Bronchial epithelial cell (primary cell): ENCODE results near the gene GRM1. TPM values are rescaled to one million over a fixed set of nuclear protein-coding genes. Genes with fewer than 3 reads are reported as not detected.

ENCODE experiments used
- DNase-seq: peaks from one replicate; pipeline ENCODE4 v3.0.0-alpha.2; 2010; ENCODE audit warnings: low read depth
- FAIRE-seq: peaks from 2 replicates; lab custom pipeline; 2011; peaks lifted over from hg19 to GRCh38; lab: Jason Lieb, UNC
- H3K27me3 ChIP-seq: 2 replicates; pipeline ENCODE4 v1.5.1; 2011; ENCODE audit warnings: low read length; ENCODE audit not compliant: control insufficient read depth, insufficient read depth
- H3K36me3 ChIP-seq: 2 replicates; pipeline ENCODE4 v1.5.1; 2011; ENCODE audit warnings: low read length; ENCODE audit not compliant: control insufficient read depth, insufficient read depth
- H3K4me3 ChIP-seq: 2 replicates; pipeline ENCODE4 v1.5.1; 2011; ENCODE audit warnings: mild to moderate bottlenecking, low read depth, low read length, control low read depth
- total RNA-seq: library from RNA; depleted of rRNA; stranded (reverse); fragments of >200 nt; gene quantifications from 2 replicates; pipeline ENCODE4 v1.2.1, GENCODE V29; 2014
- TF ChIP-seq, protein P1 (sequence below): IDR thresholded peaks from 2 replicates; pipeline ENCODE4 v1.5.1; 2011; ENCODE audit warnings: mild to moderate bottlenecking, moderate library complexity, low read length, control low read depth, inconsistent platforms; ENCODE audit not compliant: insufficient read depth, severe bottlenecking

GRM1 gene
- total RNA-seq, 1 donor from 2014 or later: not detected

DNA sequence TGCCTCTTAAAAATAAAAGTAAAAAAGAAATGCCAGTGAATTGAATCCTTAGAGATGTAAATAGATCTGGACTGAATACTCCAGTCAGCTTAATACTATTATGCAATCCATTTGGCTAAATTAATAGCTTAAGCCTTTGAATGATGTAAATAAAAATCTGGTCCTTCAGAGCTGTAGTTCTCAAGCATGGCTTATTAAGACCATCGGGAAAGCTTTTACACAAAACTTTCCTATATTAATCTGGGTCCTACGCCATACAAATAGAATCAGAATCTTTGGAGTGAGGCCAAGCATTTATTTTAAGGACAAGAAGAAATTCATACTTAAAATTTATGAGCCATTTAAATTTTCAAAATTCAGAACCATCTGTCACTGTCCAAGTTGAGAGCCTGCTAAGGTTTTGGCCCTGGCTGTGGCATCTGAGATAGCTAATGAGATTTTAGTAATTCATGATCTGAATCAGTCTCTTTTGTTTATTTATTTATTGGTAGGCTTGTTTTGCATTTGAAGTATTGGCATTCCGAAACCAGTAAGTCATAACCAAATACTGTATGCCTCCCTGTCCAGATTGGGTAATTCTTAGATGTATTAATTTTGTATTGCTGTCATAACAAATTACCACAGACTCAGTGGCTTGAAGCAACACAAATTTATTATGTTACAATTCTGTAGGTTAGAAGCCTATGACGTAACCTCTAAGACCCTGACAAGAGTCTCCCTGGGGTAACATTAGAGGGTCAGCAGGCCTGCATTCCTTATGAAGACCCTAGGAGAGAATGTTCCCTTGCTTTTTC lies 286.7 kb downstream of the GRM1 start:
- no peak for FAIRE-seq
- H3K27me3 ChIP-seq: no peaks in the 10 kb centered on the region
- TF ChIP-seq, protein P1, sequence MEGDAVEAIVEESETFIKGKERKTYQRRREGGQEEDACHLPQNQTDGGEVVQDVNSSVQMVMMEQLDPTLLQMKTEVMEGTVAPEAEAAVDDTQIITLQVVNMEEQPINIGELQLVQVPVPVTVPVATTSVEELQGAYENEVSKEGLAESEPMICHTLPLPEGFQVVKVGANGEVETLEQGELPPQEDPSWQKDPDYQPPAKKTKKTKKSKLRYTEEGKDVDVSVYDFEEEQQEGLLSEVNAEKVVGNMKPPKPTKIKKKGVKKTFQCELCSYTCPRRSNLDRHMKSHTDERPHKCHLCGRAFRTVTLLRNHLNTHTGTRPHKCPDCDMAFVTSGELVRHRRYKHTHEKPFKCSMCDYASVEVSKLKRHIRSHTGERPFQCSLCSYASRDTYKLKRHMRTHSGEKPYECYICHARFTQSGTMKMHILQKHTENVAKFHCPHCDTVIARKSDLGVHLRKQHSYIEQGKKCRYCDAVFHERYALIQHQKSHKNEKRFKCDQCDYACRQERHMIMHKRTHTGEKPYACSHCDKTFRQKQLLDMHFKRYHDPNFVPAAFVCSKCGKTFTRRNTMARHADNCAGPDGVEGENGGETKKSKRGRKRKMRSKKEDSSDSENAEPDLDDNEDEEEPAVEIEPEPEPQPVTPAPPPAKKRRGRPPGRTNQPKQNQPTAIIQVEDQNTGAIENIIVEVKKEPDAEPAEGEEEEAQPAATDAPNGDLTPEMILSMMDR: no peak
- H3K4me3 ChIP-seq: no peak overlapping the region
- DNase-seq: no peak
- H3K36me3 ChIP-seq: no peaks in the 10 kb centered on the region

DNA sequence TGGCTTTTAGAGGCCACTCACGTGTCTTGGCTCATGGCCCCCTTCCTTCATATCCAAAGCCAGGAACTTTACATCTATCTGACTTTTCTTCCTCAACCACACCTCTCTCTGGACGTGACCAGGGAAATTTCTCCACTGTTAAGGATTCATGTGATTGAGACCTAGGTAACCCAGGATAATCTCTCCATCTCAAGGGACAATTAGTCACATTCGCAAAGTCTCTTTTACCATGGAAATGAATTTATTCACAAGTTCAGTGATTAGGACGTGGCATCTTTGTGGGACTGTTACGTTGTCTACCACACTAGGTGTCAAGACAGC lies 287.3 kb downstream of the GRM1 start:
- TF ChIP-seq, protein P1: no peak
- Histone ChIP-seq H3K4me3 (no peak overlapping the region), H3K27me3 (no peaks in the 10 kb centered on the region), H3K36me3 (no peaks in the 10 kb centered on the region)
- peak; percentile 76 for FAIRE-seq
- DNase-seq: no peak

DNA sequence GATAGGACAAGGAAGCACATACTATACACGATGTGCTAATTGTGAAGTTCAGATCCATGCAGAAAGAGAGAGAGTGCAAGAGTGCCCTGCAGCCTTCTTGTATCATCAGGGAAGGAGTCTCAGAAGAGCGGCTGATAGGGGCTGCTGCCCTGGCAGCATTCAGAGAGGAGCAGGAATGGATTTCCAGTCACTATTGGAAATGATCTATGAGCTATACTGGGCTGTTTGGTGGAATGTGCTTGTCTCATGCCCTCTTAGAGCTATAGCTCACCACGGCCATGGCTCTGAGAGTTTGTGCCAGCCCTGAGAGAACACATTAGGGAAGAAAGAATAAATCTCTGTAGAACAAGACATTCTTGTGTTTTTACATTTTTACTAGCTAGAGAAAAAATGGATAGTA lies 302.2 kb downstream of the GRM1 start:
- FAIRE-seq (no peak), DNase-seq (no peak)
- H3K27me3 ChIP-seq: no peaks in the 10 kb centered on the region
- H3K4me3 ChIP-seq: no peak overlapping the region
- TF ChIP-seq, protein P1: no peak
- H3K36me3 ChIP-seq: no peaks in the 10 kb centered on the region

DNA sequence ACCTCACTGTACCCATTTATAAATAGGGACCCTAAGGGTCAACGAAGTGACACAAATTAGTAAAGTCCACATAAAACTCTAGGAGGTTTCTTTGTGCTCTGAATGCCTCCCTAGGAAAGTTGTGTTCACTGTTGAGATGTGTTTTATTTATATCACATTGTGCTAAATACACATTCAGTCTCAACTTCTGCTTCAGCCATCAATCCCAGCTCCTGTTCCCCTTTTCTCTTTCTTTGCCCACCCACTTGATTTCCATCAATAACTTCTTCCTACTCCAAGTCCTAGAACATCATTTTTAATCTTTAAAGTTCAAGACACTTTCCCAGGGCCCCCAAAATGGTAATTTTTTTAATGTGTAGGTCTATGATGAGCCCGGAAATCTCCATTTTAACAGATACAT lies 306.5 kb downstream of the GRM1 start:
- FAIRE-seq (no peak), DNase-seq (no peak)
- no peak overlapping the region for H3K4me3 ChIP-seq
- TF ChIP-seq, protein P1: no peak
- H3K36me3 ChIP-seq: no peaks in the 10 kb centered on the region
- no peaks in the 10 kb centered on the region for H3K27me3 ChIP-seq

DNA sequence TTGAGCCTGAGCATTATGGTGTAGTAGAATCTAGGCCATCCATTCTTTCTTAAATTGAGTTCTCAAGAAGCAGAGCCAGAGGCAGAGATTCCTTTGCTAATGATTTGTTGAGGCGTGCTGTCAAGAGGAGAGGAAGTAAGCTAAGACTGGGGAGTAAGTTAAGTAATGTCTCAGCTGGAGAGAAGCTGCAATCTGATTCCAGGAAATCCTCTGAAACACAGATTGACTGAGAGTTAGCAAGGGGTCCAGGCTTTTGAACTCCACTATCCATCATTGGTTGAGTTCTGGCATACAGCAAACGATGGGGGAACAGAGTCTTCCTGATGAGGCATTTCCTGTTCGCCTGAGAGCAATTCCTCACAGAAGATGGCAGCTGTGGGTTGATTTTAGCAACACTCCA lies 307.3 kb downstream of the GRM1 start:
- FAIRE-seq: no peak

More for the DNA sequence above, 307.3 kb downstream of the GRM1 start:
- Histone ChIP-seq H3K27me3 (no peaks in the 10 kb centered on the region), H3K36me3 (no peaks in the 10 kb centered on the region), H3K4me3 (no peak overlapping the region)
- TF ChIP-seq, protein P1: no peak
- no peak for DNase-seq
